Measurements from ENCODE around the gene THPO.

THPO gene

DNA sequence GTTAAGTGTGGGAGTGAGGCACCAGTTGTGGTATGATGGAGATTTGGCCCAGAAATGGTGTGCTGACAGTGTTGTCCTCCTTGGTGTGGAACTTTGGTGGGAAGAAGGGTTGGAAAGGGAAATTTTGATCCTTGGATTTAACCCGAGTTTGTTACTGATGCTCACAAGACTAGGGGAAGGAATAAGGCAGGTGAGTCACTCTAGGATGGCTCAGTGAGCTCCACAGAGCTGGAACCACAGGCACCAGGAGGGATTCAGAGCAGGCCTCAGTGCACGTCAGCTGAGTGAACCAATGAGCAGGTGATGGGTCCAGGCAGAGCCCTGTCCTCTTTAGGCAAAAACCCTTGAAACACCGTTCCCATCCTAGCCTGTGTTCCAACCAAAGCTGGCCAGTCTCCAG, 13.3 kb upstream of the THPO start:
- Histone ChIP-seq H2AFZ (ENCODE audit: low read depth, low read length) (no peak overlapping the region), H3K27me3 (ENCODE audit: insufficient read depth, low read length) (no peaks in the 10 kb centered on the region), H3K4me1 (ENCODE audit: insufficient read depth, low read length) (peaks cover 3% of the 10 kb centered on the region), H3K9me3 (ENCODE audit: low read length) (no peaks in the 10 kb centered on the region), H3K4me3 (ENCODE audit: low read length) (no peak overlapping the region), H3K36me3 (ENCODE audit: insufficient read depth, low read length) (no peaks in the 10 kb centered on the region)

DNA sequence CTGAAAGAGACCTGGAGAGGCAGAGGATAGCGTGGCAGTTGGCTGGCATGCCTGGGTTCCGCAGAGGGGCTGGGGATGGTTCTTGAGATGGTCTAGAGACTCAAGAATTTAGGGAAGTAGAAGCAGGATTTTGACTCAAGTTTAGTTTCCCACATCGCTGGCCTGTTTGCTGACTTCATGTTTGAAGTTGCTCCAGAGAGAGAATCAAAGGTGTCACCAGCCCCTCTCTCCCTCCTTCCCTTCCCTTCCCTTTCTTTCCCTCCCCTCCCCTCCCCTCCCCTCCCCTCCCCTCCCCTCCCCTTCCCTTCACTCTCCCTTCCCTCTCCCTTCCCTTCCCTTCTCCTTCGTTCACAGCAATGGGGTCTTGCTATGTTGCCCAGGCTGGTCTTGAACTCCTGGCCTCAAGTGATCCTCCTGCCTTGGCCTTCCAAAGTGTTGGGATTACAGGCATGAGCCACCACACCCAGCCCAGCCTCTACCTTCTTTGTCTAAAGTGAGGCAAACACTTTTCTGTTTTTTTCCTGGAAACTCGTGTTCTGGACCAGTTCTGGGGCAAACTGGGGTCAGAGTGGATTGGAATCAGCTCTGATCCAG, 12.0 kb upstream of the THPO start:
- peaks cover 3% of the 10 kb centered on the region for H3K4me1 ChIP-seq (ENCODE audit: insufficient read depth, low read length)
- no peak overlapping the region for H3K4me3 ChIP-seq (ENCODE audit: low read length)
- H3K9me3 ChIP-seq (ENCODE audit: low read length): no peaks in the 10 kb centered on the region
- no peaks in the 10 kb centered on the region for H3K27me3 ChIP-seq (ENCODE audit: insufficient read depth, low read length)
- H2AFZ ChIP-seq (ENCODE audit: low read depth, low read length): no peak overlapping the region
- no peaks in the 10 kb centered on the region for H3K36me3 ChIP-seq (ENCODE audit: insufficient read depth, low read length)

DNA sequence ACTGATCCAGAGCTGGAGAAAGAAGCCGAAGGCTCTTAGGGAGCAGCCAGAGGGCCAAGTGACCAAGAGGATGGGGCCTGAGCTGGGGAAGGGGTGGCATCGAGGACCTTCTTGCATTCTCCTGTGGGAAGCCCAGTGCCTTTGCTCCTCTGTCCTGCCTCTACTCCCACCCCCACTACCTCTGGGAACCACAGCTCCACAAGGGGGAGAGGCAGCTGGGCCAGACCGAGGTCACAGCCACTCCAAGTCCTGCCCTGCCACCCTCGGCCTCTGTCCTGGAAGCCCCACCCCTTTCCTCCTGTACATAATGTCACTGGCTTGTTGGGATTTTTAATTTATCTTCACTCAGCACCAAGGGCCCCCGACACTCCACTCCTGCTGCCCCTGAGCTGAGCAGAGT, 11.4 kb upstream of the THPO start:
- no peaks in the 10 kb centered on the region for H3K36me3 ChIP-seq (ENCODE audit: insufficient read depth, low read length)
- H3K9me3 ChIP-seq (ENCODE audit: low read length): no peaks in the 10 kb centered on the region
- no peaks in the 10 kb centered on the region for H3K27me3 ChIP-seq (ENCODE audit: insufficient read depth, low read length)
- H3K4me3 ChIP-seq (ENCODE audit: low read length): no peak overlapping the region
- H2AFZ ChIP-seq (ENCODE audit: low read depth, low read length): no peak overlapping the region
- H3K4me1 ChIP-seq (ENCODE audit: insufficient read depth, low read length): peaks cover 3% of the 10 kb centered on the region

DNA sequence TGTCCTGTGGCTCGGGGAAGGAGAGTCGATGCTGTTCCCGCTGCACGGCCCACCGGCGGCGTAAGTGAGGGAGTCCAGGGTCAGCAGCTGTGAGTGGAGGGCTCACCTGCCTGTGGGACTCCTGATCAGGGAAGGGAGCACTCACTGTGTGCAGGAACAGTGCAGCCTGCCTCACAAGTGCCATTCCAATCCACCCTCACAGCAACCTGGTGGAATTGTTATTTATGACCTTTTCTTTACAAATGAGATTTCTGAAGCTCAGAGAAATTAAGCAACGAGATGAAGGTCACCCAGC, 10.9 kb upstream of the THPO start:
- H3K4me1 ChIP-seq (ENCODE audit: insufficient read depth, low read length): peaks cover 3% of the 10 kb centered on the region
- no peaks in the 10 kb centered on the region for H3K27me3 ChIP-seq (ENCODE audit: insufficient read depth, low read length)
- no peak overlapping the region for H3K4me3 ChIP-seq (ENCODE audit: low read length)
- H2AFZ ChIP-seq (ENCODE audit: low read depth, low read length): no peak overlapping the region
- H3K9me3 ChIP-seq (ENCODE audit: low read length): no peaks in the 10 kb centered on the region
- no peaks in the 10 kb centered on the region for H3K36me3 ChIP-seq (ENCODE audit: insufficient read depth, low read length)

DNA sequence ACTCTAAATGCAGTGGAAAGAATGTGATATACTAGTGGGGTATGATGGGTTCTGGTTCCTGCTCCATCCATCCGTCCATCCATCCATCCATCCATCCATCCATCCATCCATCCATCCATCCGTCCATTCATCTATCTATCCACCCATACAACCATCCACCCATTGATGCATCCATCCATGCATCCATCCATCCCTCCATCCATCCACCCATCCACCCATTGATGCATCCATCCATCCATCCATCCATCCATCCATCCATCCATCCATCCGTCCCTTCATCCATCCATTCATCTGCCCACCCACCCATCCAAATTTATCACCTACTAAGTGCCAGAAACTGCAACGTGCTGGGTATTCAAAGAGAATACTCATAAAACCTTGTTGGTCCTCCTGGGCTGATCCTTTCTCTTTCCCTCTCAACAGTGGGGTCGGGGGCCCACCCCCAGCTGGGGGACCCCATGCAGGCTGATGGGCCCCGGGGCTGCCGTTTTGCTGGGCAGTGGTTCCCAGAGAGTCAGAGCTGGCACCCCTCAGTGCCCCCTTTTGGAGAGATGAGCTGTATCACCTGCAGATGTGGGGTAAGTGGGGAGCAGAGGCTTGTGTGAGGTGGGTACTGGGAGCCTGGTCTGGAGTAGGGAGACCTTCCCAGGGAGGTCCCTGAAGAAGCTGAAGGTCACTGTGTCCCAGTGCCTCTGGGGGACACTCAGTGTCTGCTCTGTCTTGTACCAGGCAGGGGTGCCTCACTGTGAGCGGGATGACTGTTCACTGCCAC, 10.3 kb upstream of the THPO start:
- Histone ChIP-seq H3K9me3 (ENCODE audit: low read length) (no peaks in the 10 kb centered on the region), H3K4me3 (ENCODE audit: low read length) (no peak overlapping the region), H3K36me3 (ENCODE audit: insufficient read depth, low read length) (no peaks in the 10 kb centered on the region), H2AFZ (ENCODE audit: low read depth, low read length) (no peak overlapping the region), H3K4me1 (ENCODE audit: insufficient read depth, low read length) (peaks cover 3% of the 10 kb centered on the region), H3K27me3 (ENCODE audit: insufficient read depth, low read length) (no peaks in the 10 kb centered on the region)

DNA sequence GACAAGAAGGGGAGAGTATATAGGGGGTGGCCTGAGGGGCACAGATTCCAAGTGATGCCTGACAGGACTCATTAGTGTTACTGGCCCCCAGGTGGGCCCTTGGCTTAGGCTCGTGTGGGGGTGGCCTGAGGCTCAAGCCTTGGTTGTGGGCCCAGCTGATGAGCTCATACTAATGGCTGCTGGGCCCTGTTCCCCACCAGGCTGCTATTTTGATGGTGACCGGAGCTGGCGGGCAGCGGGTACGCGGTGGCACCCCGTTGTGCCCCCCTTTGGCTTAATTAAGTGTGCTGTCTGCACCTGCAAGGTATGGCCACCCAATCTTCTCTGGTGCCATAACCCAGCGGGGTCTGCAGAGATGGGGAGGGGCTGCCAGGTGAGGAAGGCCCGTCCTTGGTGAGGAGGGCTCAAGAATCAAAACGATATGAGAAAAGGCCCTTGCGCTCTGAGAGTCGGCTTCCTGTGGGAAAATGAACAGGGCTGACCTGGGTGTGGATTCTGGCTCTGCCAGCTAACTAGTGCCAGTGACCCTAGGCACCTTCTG, 9.2 kb upstream of the THPO start:
- Histone ChIP-seq H3K4me3 (ENCODE audit: low read length) (no peak overlapping the region), H3K36me3 (ENCODE audit: insufficient read depth, low read length) (no peaks in the 10 kb centered on the region), H3K4me1 (ENCODE audit: insufficient read depth, low read length) (peaks cover 3% of the 10 kb centered on the region), H2AFZ (ENCODE audit: low read depth, low read length) (no peak overlapping the region), H3K27me3 (ENCODE audit: insufficient read depth, low read length) (no peaks in the 10 kb centered on the region), H3K9me3 (ENCODE audit: low read length) (no peaks in the 10 kb centered on the region)

DNA sequence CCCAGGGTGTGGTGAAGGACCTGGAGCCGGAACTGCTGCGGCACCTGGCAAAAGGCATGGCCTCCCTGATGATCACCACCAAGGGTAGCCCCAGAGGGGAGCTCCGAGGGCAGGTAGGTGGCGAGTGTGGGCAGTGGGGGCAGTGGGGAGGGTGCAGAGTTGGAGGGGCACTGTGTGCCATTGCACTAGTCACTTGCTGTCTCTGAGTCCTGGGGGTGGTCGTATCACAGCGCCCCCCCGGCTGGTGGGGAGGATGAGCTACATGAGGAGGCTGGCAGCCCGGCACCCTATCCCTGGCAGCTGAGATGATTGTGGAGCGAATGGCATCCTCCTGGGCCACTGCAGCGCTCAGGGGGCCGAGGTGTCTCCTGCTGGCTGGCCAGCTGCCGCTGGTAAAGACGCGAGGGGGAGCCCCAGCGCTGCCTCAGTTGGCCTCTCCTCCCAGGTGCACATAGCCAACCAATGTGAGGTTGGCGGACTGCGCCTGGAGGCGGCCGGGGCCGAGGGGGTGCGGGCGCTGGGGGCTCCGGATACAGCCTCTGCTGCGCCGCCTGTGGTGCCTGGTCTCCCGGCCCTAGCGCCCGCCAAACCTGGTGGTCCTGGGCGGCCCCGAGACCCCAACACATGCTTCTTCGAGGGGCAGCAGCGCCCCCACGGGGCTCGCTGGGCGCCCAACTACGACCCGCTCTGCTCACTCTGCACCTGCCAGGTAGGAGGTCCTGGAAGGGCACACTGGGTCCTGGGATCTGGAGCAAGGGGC, 8.2 kb upstream of the THPO start:
- H3K27me3 ChIP-seq (ENCODE audit: insufficient read depth, low read length): no peaks in the 10 kb centered on the region
- H3K9me3 ChIP-seq (ENCODE audit: low read length): no peaks in the 10 kb centered on the region
- no peaks in the 10 kb centered on the region for H3K36me3 ChIP-seq (ENCODE audit: insufficient read depth, low read length)
- H2AFZ ChIP-seq (ENCODE audit: low read depth, low read length): no peak overlapping the region
- H3K4me3 ChIP-seq (ENCODE audit: low read length): no peak overlapping the region
- peaks cover 6% of the 10 kb centered on the region for H3K4me1 ChIP-seq (ENCODE audit: insufficient read depth, low read length)

DNA sequence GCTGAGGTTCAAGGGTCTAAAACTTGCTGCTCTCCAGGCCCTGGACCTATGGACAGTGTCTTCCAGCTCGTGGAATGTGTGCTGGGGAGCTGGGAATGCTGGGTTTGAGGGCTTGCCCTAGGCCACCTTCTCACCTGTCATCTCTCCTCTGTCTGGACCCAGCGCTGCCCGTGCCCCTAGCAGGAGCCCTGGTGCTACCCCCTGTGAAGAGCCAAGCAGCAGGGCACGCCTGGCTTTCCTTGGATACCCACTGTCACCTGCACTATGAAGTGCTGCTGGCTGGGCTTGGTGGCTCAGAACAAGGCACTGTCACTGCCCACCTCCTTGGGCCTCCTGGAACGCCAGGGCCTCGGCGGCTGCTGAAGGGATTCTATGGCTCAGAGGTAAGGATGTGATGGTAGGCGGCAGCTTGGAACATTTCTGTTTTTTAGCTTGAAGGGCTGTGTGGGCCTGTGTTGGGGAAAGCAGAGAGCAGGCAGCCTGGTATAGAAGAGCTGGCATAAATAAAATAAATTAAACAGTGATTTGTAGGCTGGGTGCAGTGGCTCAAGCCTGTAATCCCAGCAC, 6.9 kb upstream of the THPO start:
- no peak overlapping the region for H2AFZ ChIP-seq (ENCODE audit: low read depth, low read length)
- H3K9me3 ChIP-seq (ENCODE audit: low read length): no peaks in the 10 kb centered on the region
- no peaks in the 10 kb centered on the region for H3K36me3 ChIP-seq (ENCODE audit: insufficient read depth, low read length)
- H3K4me1 ChIP-seq (ENCODE audit: insufficient read depth, low read length): peaks cover 14% of the 10 kb centered on the region
- no peak overlapping the region for H3K4me3 ChIP-seq (ENCODE audit: low read length)
- peaks cover 4% of the 10 kb centered on the region for H3K27me3 ChIP-seq (ENCODE audit: insufficient read depth, low read length)

DNA sequence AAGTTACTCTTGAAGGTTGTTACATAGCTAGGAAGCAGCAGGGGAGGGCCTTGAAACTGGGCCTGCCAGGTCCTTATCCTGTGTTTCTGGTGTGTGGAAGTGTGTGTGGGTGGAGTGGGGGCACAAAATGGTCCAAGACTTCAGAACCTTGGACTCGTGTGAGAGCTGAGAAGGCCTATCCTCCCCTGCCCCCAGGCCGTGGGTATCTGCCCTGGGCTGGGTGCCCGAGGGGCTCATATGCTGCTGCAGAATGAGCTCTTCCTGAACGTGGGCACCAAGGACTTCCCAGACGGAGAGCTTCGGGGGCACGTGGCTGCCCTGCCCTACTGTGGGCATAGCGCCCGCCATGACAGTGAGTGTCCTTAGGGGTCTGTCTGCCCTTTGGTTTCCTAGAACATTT, 6.3 kb upstream of the THPO start:
- Histone ChIP-seq H3K36me3 (ENCODE audit: insufficient read depth, low read length) (no peaks in the 10 kb centered on the region), H3K27me3 (ENCODE audit: insufficient read depth, low read length) (peaks cover 4% of the 10 kb centered on the region), H3K9me3 (ENCODE audit: low read length) (no peaks in the 10 kb centered on the region), H3K4me3 (ENCODE audit: low read length) (no peak overlapping the region), H2AFZ (ENCODE audit: low read depth, low read length) (no peak overlapping the region), H3K4me1 (ENCODE audit: insufficient read depth, low read length) (peaks cover 16% of the 10 kb centered on the region)

DNA sequence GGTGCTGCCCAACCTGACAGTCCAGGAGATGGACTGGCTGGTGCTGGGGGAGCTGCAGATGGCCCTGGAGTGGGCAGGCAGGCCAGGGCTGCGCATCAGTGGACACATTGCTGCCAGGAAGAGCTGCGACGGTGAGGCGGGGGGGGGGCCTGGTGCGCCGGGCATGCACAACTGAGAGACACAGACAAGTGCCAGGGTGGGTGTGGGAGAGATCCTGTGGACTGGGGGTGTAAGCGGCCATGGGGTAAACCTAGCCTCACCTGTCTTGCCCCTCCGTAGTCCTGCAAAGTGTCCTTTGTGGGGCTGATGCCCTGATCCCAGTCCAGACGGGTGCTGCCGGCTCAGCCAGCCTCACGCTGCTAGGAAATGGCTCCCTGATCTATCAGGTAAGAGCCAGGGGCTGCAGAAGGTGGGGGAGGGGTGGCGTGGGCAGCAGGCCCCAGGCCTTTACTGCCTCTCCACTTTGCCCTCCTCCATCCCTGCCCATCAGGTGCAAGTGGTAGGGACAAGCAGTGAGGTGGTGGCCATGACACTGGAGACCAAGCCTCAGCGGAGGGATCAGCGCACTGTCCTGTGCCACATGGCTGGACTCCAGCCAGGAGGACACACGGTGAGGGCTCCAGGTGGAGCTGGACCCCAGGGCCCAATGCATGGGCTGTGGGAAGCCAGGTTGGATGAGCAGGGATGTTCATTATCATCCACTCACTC, 5.2 kb upstream of the THPO start:
- Histone ChIP-seq H3K4me1 (ENCODE audit: insufficient read depth, low read length) (peaks cover 25% of the 10 kb centered on the region), H2AFZ (ENCODE audit: low read depth, low read length) (no peak overlapping the region), H3K4me3 (ENCODE audit: low read length) (no peak overlapping the region), H3K36me3 (ENCODE audit: insufficient read depth, low read length) (no peaks in the 10 kb centered on the region), H3K27me3 (ENCODE audit: insufficient read depth, low read length) (peaks cover 4% of the 10 kb centered on the region), H3K9me3 (ENCODE audit: low read length) (no peaks in the 10 kb centered on the region)

DNA sequence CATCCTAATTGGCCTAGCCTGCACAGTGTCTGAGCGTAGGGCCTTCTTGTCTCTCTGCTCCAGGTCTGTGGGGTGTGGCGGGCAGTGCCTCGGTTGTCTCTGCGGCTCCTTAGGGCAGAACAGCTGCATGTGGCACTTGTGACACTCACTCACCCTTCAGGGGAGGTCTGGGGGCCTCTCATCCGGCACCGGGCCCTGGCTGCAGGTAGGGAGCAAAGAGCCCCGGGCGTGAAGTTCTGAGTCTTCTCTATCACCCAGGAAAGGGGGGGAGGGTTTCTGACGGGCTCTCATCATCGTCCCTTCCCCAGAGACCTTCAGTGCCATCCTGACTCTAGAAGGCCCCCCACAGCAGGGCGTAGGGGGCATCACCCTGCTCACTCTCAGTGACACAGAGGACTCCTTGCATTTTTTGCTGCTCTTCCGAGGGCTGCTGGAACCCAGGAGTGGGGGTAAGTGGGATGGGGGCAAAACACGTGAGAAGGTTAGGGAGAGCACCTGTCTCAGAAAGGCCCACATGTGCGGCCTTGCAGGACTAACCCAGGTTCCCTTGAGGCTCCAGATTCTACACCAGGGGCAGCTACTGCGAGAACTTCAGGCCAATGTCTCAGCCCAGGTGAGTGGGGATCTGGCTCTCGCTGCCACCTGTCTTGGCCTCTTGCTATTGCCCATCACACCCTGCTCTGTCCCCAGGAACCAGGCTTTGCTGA, 4.5 kb upstream of the THPO start:
- Histone ChIP-seq H3K9me3 (ENCODE audit: low read length) (no peaks in the 10 kb centered on the region), H2AFZ (ENCODE audit: low read depth, low read length) (no peak overlapping the region), H3K27me3 (ENCODE audit: insufficient read depth, low read length) (peaks cover 4% of the 10 kb centered on the region), H3K4me1 (ENCODE audit: insufficient read depth, low read length) (peaks cover 32% of the 10 kb centered on the region), H3K36me3 (ENCODE audit: insufficient read depth, low read length) (no peaks in the 10 kb centered on the region), H3K4me3 (ENCODE audit: low read length) (no peak overlapping the region)
